Fibroblast of skin of left biceps (primary cell): ENCODE data around the gene BTG4.

Experiments
- DNase-seq, 2 experiments: peaks; one replicate each; pipeline ENCODE4 v3.0.0-alpha.2; 2013; ENCODE audit warnings: low read depth in 2 of 2

The BTG4 gene

DNA sequence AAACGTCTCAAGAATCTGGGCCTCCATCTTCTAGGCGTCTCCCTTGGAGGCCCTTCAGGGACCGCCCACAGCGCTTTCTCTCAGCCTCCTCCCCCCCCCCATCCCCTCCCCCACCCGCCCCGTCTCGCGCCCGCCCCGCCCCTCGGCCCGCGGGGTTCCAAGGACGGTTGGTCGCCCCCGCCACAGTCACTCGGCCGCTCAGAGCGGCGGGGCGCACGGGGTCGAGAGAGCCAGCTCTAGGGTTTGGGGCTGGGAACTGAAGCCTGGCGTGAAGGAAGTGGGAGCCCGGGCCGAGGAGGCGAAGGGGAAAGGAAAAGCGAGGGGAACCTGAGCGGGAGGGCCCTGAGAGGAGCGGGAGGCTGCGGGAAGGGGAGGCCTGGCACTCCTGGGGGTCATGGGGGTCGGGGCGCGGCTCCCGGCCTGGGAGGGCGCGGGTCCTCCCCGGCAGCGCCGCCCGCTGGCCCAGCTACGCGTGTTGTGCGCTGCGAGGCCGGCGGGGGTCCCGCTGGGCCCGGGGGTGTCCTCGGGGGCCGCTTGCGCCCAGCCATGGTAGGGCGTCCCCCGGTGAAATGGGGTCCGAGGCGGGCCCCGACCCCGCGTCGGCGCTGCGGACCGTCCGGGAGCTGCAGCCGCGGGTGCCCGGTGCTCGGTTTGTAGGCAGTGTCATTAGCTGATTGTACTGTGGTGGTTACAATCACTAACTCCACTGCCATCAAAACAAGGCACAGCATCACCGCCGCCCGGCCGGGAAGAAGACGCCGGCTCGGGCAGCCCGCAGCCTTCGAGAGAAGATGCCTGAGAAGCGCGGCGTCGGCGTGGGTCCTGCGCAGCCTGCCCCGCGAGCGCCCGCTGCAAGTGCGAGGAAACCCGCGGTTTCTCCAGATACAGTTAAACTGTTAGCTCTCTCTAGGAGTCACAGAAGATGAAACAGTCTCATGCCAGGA, at the start of gene BTG4:
Gene BTG4, minus strand, starts transcription at position 91 of the 944 bp plus-strand sequence. CDS start 13,610 bp downstream, outside the sequence.
- no peak for DNase-seq

GRCh38 chr11:111561791-111562325, 49.7 kb upstream of the BTG4 start:
- peak; percentile 79 to 85 for DNase-seq

DNA sequence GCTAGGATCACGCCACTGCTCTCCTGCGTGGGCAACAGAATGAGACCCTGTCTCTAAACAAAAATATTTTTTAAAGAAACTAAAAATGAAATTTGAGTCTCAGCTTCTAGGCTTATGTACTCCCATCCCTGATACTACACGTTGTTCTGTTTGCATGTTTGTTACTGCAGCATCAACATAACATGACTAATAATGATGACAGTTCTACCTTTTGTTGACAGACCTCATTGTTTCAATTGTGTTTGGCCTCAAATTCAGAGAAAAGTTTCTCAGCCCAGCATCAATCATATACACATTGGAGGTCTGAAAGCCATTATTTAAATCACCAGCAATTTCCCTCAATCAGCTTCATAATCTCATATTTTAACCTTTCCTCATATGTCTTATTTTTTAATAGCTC, 49.1 kb upstream of the BTG4 start:
- no peak for DNase-seq

DNA sequence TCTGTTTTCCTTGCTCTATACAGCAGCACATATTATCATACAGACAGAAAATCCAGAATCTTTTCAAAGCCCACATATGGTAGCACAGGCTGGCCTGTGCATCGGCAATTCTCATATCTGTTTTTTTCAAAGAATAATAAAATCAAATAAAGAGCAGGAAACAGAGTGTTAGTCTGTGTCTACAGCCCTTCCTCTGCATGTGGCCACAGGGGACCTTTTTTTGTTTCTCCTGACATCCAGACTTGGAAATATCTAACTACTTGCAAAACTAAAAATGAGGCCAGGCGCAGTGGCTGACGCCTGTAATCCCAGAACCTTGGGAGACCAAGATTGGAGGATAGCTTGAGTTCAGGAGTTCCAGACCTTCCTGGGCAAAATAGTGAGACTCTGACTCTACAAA, 48.6 kb upstream of the BTG4 start:
- DNase-seq, result no peak

DNA sequence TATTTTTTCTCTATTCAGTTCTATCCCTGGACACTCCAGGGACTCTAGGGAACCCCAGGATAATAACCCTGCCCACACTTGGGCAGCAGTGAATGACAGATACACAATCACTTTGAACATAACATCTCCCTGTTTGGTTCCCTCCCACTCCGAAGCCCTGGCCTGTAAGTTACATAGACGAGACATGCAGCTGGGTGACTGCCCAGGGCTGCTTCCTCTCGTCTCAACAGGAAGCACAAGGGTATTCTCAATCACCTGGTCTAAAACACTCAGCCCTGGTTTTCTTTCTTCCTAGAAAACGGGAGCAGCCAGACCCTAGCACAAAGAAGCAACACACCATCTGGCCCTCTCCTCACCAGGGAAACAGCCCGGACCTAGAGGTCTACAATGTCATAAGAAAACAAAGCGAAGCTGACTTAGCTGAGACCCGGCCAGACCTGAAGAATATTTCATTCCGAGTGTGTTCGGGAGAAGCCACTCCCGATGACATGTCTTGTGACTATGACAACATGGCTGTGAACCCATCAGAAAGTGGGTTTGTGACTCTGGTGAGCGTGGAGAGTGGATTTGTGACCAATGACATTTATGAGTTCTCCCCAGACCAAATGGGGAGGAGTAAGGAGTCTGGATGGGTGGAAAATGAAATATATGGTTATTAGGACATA, 47.7 kb upstream of the BTG4 start:
- no peak for DNase-seq

DNA sequence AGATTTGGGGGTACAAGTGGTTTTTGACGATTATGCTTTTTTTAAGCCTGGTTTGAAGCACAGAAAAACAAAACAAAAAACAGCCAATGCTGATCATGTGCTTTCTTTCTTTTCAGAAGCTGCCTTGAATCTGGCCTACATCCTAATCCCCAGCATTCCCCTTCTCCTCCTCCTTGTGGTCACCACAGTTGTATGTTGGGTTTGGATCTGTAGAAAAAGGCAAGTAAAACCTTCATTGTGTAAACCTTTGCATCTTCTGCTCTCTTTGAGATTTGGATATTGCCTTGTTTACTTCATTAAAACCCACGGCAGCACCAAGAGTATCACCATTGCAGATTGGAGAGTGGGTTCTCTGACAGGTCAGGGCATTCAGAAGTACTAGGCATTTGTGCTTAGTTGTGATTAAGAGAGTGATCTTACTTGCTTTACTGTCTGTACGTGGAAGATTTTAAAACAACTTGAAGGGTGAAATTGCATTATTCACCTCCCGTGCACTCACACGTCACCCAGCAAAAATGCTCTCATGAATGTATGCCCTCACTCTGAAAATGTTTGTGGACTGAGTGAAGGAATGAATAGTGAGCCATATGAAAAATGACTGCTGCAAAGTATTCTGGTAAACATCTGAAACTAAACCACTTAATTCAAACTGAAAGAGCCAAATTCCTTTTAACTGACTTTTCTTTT, 45.4 kb upstream of the BTG4 start:
- DNase-seq, result peak; percentile 97 to 98

- DNase-seq, result no peak
These were observed 43.1 kb upstream of the BTG4 start for GRCh38 chr11:111555255-111555654.

- no peak for DNase-seq
These were observed 42.3 kb upstream of the BTG4 start for GRCh38 chr11:111554532-111554931.

DNA sequence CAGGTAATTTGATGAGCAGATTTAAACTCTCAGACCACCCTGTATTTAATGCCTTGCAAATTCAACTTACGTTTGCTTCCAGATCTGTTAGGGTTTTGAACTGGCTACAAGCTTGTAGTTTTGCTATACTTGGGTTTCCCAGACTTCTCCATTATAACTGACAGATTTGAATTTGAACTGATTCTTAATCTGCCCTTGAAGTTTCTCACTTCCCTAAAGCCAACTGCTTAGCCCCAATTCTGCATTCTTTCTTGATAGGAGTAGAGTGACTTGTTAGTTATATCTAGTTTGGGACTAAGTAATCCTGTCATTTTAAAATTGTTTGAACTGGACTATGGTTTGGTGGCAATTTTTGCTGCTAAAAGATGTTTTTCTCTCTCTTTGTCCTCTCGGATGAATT, 38.1 kb upstream of the BTG4 start:
- no peak for DNase-seq

DNA sequence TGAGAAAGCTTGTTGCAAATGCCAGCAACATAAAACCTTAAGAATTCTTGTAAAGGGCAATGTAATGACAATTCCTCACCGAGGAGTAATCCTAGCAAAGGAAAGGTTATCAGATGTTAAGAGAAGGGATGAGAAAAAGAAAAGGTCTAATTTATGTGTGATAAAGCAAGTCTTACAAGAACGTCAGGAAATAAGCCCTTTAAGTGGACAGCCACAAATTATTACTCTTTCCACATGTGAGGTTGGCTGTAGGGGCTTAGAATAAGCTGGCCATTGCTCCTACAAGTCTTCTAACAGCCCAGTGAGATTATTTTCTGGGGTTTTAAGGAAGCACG, 37.6 kb upstream of the BTG4 start:
- DNase-seq, result no peak

DNA sequence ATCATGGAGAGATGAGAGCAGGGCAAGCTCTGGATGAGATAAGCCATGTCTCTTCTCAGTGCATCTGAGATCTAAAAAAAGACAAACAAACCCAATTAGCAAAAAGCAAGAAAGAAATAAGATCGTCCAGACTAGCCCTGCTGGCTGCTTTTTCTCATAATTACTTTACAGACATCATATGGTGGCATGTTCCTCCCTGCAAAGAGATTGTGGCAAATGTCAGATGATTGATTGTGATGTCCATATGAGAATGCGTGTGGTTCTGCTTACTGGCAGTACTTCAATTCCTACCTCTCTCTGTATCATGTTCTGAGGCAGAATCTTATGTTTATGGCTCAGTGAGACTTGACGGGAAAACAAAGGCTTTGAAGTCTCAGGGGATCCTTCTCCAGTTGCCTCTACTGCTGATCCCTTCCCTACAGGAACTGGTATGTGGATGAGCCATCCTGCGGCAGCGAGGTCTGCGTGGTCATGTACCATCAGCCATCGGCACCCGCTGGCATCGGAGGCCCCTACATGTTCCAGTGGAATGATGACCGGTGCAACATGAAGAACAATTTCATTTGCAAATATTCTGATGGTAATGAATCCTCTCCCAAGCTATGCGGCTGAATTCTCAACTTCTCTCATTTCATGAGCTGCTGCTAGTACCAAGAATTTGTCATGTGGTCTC, 37.1 kb upstream of the BTG4 start:
- no peak for DNase-seq

DNA sequence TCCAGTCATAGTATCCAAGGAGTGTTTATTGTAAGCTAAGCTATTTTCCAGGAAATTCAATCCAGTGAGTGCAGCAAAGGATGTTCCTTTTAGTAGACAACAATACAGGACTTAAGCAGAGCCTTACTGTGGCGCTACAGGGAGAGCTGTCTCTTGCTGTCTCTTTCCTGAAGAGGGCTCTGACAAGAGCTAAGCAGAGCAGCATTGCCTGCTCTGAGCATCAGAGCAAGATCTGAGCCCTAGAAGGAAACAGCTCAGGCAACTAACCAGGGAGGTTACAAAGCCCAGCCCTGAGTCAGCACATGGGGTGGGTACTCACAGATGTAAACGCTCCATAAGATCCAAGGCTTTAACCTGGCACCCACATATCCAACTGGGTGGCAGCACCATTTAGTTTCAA, 36.3 kb upstream of the BTG4 start:
- DNase-seq, result no peak

DNA sequence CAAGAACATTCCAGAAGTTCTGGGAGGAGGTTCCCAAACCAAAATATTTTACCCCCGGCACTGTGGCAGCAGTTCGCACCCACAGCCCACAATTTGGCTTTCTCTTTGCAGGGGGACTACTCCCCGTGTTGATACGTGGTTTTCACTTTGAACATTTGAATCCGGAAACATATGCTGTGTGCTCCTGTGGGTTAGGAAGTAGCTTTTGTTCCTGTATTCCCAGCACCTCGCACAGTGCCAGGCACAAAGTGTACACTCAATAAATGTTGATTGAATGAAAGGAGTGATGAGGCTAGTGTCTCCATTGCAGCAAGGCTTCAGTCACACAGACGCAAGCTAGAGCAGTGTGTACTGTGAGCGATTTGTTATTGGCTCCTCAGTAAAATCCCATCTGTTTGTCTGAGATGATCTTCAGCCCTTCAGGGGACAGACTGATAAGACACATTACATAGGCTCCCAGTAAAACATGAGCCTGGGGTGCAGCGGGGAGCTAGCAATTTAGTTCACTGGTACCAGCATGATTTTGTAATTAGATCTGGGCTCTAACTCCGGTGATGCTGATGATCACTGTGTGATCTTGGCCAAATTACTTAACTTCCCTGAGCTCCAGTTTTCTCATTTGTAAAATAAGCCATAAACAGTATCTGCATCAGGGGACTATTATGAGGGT, 30.6 kb upstream of the BTG4 start:
- DNase-seq, result no peak

DNA sequence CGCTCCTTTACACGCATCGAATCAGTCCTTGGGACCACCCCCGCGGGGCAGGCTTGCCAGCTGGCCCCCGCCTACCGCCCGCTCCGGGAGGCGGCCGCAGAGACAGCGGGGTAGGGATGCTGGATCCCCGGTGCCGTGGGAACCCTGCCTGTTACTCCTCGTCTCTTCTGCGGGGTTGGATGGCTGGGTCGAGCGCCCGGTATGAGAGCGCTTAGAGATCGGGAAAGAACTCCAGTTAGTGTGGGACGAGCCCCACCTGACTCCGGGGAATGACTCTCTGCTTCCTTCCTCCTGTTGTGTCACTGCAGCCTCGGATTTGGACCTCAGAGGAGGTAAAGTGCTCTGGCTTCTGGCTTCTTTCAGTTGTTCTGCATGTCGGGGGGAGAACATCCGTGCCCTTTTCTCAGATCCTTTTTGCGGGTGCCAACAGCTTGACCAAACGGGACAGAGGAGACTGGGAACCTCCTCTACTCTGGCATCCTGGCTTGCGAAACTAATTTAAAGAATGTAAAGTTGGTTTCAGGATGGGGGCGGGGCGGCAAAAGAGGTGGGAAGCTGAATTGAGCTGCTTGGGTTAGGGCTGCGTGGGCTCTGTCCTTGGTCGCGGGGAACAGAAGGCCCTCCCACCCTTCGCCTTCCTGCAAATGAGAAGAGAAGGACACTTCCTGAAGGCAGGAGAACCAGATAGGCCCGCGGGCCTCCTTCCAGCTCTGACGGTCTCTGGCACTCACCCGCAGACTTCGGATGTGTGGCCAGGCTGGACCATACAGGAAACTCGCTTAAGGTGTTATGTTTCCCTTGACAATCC, 29.3 kb upstream of the BTG4 start:
- DNase-seq, result no peak

- no peak for DNase-seq
These were observed 28.7 kb upstream of the BTG4 start for GRCh38 chr11:111540937-111541253.

DNA sequence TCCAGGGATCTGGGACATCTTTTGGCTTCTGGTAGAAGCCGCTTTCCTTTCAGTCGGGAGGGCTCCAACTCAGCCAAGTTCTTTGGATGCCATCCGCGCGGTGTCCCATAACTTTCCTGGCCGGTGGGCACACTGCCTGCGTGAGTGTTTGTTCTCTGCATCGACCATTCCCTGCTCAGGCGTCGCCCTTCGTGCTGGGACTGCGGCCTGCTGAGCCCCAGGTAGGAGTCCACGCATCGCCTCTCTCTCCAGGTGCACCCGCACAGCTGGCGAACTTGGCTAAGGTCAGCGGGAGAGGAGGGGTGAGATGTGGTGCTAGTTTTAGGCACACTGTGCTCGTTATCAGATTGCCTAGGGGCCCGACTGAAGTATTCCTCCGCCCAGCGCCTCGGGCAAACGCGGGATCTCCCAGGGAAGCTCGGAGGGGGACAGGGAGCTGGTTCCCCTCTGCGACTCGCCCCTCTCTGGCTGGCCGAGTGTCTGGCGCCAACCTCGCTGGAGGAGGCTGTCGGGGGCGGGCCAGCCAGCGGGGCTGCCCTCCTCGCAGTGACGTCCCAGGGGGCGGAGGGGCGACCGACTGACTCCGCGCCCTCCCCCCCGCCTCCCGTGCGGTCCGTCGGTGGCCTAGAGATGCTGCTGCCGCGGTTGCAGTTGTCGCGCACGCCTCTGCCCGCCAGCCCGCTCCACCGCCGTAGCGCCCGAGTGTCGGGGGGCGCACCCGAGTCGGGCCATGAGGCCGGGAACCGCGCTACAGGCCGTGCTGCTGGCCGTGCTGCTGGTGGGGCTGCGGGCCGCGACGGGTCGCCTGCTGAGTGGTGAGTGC, 28.1 kb upstream of the BTG4 start, which contains the start of gene LAYN:
Gene LAYN, plus strand, starts transcription at position 607 of the 823 bp plus-strand sequence. Its CDS starts 124 bp downstream, at position 731.
- no peak for DNase-seq

GRCh38 chr11:111539426-111540113, 27.4 kb upstream of the BTG4 start:
- DNase-seq, result no peak

GRCh38 chr11:111538407-111539114, 26.4 kb upstream of the BTG4 start:
- no peak for DNase-seq
